ENCODE results near the gene GRIK4. TPM values are rescaled to one million over a fixed set of nuclear protein-coding genes. Genes with fewer than 3 reads are reported as not detected.

The GRIK4 gene
- polyA plus RNA-seq, 1 of the 3 experiments (the other 2 are of a cell fraction), result 0.03 TPM

GRCh38 chr11:120750647-120751549 is 239.3 kb downstream of the GRIK4 start (continued):
- TF ChIP-seq, protein P1, sequence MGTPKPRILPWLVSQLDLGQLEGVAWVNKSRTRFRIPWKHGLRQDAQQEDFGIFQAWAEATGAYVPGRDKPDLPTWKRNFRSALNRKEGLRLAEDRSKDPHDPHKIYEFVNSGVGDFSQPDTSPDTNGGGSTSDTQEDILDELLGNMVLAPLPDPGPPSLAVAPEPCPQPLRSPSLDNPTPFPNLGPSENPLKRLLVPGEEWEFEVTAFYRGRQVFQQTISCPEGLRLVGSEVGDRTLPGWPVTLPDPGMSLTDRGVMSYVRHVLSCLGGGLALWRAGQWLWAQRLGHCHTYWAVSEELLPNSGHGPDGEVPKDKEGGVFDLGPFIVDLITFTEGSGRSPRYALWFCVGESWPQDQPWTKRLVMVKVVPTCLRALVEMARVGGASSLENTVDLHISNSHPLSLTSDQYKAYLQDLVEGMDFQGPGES (IDR thresholded peaks at IDR 0.05; ENCODE audit: low read depth, low read length), result no peak
- TF ChIP-seq TAF1 (IDR thresholded peaks at IDR 0.05; ENCODE audit: borderline replicate concordance, low read depth, low read length), result no peak
- TF ChIP-seq RCOR1 (IDR thresholded peaks at IDR 0.05; ENCODE audit: low read length), result no peak
- no peak for TF ChIP-seq ELF1 (IDR thresholded peaks at IDR 0.05)

GRCh38 chr11:120751550-120751949 is 240.0 kb downstream of the GRIK4 start:
- no peaks in the 10 kb centered on the region for H3K79me2 ChIP-seq (ENCODE audit: insufficient read depth)
- H3K4me3 ChIP-seq (ENCODE audit: low read depth in 2 of 2, low read length in 1 of 2), result no peak overlapping the region
- no peaks in the 10 kb centered on the region for H3K36me3 ChIP-seq (replicated peaks in 1 of 2; ENCODE audit: control insufficient read depth in 1 of 2, insufficient read depth in 2 of 2, low read length in 1 of 2)
- H2AFZ ChIP-seq (ENCODE audit: low read depth), result no peak overlapping the region
- H3K9ac ChIP-seq, result no peak overlapping the region
- TF ChIP-seq ZBTB33 (IDR thresholded peaks at IDR 0.05; ENCODE audit: borderline replicate concordance, low read depth), result no peak
- TF ChIP-seq EP300 (IDR thresholded peaks at IDR 0.05; ENCODE audit: borderline replicate concordance in 1 of 2, low read depth in 1 of 2, low read length in 1 of 2), result no peak
- ChIA-PET POLR2A (no interaction called here), CTCF (interaction anchor here (1.1 to 1.4 kb wide), 3 partner anchors 7 to 240 kb away, joined by 3 to 5 read pairs (median 4); partner anchors contain the start of gene GRIK4)
- no peak for DNase-seq
- H3K4me2 ChIP-seq, result no peak overlapping the region
- no peaks in the 10 kb centered on the region for H3K9me3 ChIP-seq
- no peaks in the 10 kb centered on the region for H3F3A ChIP-seq (replicated peaks; ENCODE audit: insufficient read depth)
- no peak overlapping the region for H3K27ac ChIP-seq (ENCODE audit: low read depth in 2 of 2, low read length in 1 of 2)
- H4K20me1 ChIP-seq (ENCODE audit: insufficient read depth), result no peaks in the 10 kb centered on the region
- 42% methylated on average over 2 of the region's 9 CpGs for WGBS (ENCODE audit: low lambda C conversion rate)
- H3K9me2 ChIP-seq, result no peaks in the 10 kb centered on the region
- H3K4me1 ChIP-seq (ENCODE audit: control insufficient read depth in 1 of 2, insufficient read depth in 2 of 2, low read depth in 1 of 2, low read length in 1 of 2), result peaks cover 0 to 43% of the 10 kb centered on the region in 2 experiments; a peak in 3 of 4 replicates
- no peaks in the 10 kb centered on the region for H3K27me3 ChIP-seq (ENCODE audit: insufficient read depth)

DNA sequence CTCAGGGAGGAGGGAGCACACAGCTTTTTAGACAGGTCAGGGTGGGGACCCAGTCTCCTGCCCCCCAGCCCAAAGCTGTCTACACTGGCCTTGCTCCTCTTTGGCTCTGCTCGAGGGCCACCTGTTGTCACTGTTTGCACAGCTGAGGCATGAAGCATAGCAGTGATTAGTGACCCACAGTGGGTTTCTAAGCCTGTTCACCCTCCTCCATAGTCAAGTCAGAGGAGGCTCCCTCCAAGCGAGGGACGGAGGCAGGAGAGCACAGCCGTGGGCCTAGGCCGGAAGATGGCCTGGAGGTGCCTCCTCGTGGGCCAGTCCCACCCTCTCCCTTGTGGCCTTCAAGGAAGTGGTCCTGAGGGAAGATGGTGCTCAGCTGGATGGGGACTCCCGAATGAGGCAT is 241.1 kb downstream of the GRIK4 start:
- Histone ChIP-seq H3K9me3 (no peaks in the 10 kb centered on the region), H3K4me2 (no peak overlapping the region), H3K4me3 (ENCODE audit: low read depth in 2 of 2, low read length in 1 of 2) (no peak overlapping the region), H3K9me2 (no peaks in the 10 kb centered on the region), H4K20me1 (ENCODE audit: insufficient read depth) (no peaks in the 10 kb centered on the region), H3K27me3 (ENCODE audit: insufficient read depth) (no peaks in the 10 kb centered on the region), H3K36me3 (replicated peaks in 1 of 2; ENCODE audit: control insufficient read depth in 1 of 2, insufficient read depth in 2 of 2, low read length in 1 of 2) (no peaks in the 10 kb centered on the region), H2AFZ (ENCODE audit: low read depth) (no peak overlapping the region), H3F3A (replicated peaks; ENCODE audit: insufficient read depth) (no peaks in the 10 kb centered on the region), H3K4me1 (ENCODE audit: control insufficient read depth in 1 of 2, insufficient read depth in 2 of 2, low read depth in 1 of 2, low read length in 1 of 2) (peaks cover 0 to 41% of the 10 kb centered on the region in 2 experiments; a peak in 2 of 4 replicates), H3K79me2 (ENCODE audit: insufficient read depth) (no peaks in the 10 kb centered on the region), H3K9ac (no peak overlapping the region), H3K27ac (ENCODE audit: low read depth in 2 of 2, low read length in 1 of 2) (no peak overlapping the region)
- CTCF ChIA-PET, result interaction anchor here (0.7 to 1.4 kb wide), 2 partner anchors 9 to 159 kb away, joined by 3 to 4 read pairs; no protein-coding TSS in a partner anchor
- POLR2A ChIA-PET, result no interaction called here
- no peak for DNase-seq
- 47% methylated on average over 7 of the region's 7 CpGs for WGBS (ENCODE audit: low lambda C conversion rate)
- TF ChIP-seq FOXM1 (IDR thresholded peaks at IDR 0.05; ENCODE audit: low read depth) (no peak), SMC3 (IDR thresholded peaks at IDR 0.05; ENCODE audit: low read depth, low read length) (no peak), FOXJ3 (CRISPR knock-in tag; IDR thresholded peaks at IDR 0.05) (no peak), ZBTB33 (IDR thresholded peaks at IDR 0.05; ENCODE audit: borderline replicate concordance, low read depth) (no peak), MAX (IDR thresholded peaks at IDR 0.05; ENCODE audit: low read depth) (no peak), RXRA (IDR thresholded peaks at IDR 0.05; ENCODE audit: borderline replicate concordance, low read depth) (no peak), SIN3A (IDR thresholded peaks at IDR 0.05; ENCODE audit: borderline replicate concordance, low read depth, low read length) (no peak), MXI1 (IDR thresholded peaks at IDR 0.05; ENCODE audit: low read depth, low read length) (no peak), YY1 (IDR thresholded peaks at IDR 0.05; ENCODE audit: low read depth) (no peak), TCF12 (IDR thresholded peaks at IDR 0.05) (no peak), JUND (IDR thresholded peaks at IDR 0.05) (no peak), MEF2A (IDR thresholded peaks at IDR 0.05; ENCODE audit: borderline replicate concordance, low read depth) (no peak)
- TF ChIP-seq, protein P2, sequence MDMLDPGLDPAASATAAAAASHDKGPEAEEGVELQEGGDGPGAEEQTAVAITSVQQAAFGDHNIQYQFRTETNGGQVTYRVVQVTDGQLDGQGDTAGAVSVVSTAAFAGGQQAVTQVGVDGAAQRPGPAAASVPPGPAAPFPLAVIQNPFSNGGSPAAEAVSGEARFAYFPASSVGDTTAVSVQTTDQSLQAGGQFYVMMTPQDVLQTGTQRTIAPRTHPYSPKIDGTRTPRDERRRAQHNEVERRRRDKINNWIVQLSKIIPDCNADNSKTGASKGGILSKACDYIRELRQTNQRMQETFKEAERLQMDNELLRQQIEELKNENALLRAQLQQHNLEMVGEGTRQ (IDR thresholded peaks at IDR 0.05; ENCODE audit: borderline replicate concordance, low read depth, low read length), result no peak

All from SK-N-SH (cell line).